GM18951 (cell line): ENCODE results near the gene DPH1.
"Not testable (repeated sequence)": the region's sequence is repeated elsewhere in the genome, so short reads cannot be mapped to it uniquely, and the experiment has no call there.

Experiments
- POLR2A ChIP-seq: IDR thresholded peaks from 4 replicates; pipeline ENCODE4 v1.6.1; 2011; ENCODE audit warnings: mild to moderate bottlenecking; ENCODE audit not compliant: insufficient read length, insufficient read depth; ENCODE audit errors: extremely low read depth
- in situ Hi-C: fragments of 300-500 bp; cut with MboI; formaldehyde crosslinking; loops from one replicate; pipeline ENCODE4 v1.12.0; 2022; ENCODE audit warnings: low sequenced_read_pairs, mixed read lengths, inconsistent platforms; ENCODE audit not compliant: unreplicated experiment

The DPH1 gene

GRCh38 chr17:2029911-2030778 is at the start of gene DPH1:
Gene DPH1 (plus strand): TSS chr17:2030153. CDS start chr17:2030170, 17 bp downstream.
- in situ Hi-C loops: loop anchor here (25.0 kb wide), 1 partner anchor 318 kb away; the partner anchor contains the start of genes TLCD2 and WDR81
- peak; percentile 66 for TF ChIP-seq POLR2A

- TF ChIP-seq POLR2A: no peak
- in situ Hi-C loops: no loop called here
Observed at GRCh38 chr17:1980665-1981250, 49.2 kb upstream of the DPH1 start.

DNA sequence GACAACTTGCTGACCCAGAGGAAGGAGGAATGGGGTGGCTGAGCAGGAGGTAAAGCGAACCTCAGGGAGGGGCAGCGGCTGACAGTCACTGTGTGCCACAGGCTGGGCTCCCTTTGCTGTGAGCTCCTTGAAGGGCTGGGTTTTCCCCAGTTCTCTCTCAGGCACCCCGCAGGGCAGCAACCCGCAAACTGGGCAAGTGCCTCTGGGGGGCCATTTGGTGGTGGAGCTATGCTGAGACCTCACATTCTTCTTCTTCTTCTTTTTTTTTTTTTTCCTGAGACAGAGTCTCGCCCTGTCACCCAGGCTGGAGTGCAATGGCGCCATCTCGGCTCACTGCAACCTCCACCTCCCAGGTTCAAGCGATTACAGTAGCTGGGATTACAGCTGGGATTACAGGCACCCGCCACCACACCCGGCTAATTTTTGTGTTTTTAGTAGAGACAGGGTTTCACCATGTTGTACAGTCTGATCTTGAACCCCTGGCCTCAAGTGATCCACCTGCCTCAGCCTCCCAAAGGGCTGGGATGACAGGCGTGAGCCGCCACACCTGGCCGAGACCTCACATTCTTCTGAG is 47.1 kb upstream of the DPH1 start:
- in situ Hi-C loops: not testable (repeated sequence)

DNA sequence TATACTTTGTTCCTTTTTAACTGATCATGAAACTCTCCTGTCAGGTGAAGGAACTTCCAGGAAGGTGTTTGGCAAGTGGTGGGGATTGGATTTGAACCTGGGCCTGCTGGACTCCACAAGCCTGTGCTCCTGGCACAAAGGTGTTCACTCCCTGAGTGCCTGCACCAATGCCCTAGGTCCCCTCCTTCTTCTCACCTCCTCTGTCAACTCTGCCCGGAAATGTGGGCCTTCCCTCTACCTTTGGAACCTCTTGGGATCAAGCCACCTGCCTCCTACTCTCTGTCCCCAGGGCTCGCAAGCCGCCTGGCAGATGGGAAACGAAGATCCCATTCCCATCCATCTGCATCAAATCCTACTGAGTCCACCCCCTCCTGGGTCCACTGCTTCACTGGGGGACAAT is 44.9 kb upstream of the DPH1 start:
- in situ Hi-C loops: no loop called here
- TF ChIP-seq POLR2A: no peak

- in situ Hi-C loops: no loop called here
- TF ChIP-seq POLR2A: no peak
Observed at GRCh38 chr17:1985686-1986085, 44.3 kb upstream of the DPH1 start.

DNA sequence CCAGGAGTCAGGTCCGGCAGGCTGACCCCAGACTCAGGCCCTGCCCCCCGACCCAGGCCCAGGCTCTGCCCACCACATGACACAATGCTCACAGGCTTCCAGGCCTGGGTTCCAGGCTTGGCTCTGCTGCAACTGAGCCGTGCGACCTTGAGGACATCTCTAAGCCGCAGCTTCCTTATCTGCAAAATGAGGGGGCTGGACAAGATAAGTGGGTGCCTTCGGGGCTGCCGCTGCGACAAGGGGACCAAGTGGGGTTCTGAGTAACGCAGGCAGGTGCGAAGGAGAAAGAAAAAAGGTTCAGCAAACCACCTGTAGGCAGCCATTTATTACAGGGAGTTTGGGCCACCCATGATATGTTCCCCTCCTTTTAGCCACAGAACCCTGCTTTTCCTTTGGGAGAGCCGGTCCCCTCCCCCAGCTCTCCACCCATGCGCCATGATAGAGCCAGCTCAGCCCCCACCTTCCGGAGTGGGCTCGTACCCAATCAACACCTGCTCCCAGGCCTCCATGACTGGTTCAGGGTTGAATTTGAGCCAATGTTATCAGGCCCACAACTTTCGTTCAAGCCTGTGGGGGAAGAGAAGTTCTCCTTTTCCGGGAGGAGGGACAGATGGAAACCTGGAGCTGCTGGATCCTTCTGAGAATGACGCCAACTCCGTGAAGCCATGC is 43.0 kb upstream of the DPH1 start:
- no peak for TF ChIP-seq POLR2A

GRCh38 chr17:1989135-1989534 is 40.8 kb upstream of the DPH1 start:
- no peak for TF ChIP-seq POLR2A
- in situ Hi-C loops: no loop called here

More for the DNA sequence above, 43.0 kb upstream of the DPH1 start:
- in situ Hi-C loops: no loop called here

DNA sequence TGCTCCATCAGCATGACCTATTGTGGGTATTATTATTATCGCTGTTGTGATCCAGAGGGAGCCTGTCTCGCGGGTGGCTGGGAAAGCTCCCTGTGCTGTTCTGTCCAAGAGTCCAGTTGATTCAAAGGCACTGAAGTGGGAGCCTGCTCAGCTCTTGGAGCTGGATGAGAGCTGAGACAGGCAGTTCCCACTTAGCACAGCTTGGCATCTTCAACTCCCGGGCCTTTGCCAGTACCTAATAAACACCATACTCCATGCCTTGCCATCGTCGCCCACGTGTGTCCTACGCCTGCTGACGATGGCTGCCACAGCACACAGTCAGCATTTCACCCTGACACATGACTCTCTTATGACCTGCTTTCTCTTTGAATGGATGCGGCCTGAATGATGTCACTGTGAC is 37.4 kb upstream of the DPH1 start:
- in situ Hi-C loops: no loop called here

GRCh38 chr17:1994707-1995106 is 35.2 kb upstream of the DPH1 start:
- in situ Hi-C loops: no loop called here
- TF ChIP-seq POLR2A: no peak

More for the DNA sequence above, 37.4 kb upstream of the DPH1 start:
- TF ChIP-seq POLR2A: no peak

DNA sequence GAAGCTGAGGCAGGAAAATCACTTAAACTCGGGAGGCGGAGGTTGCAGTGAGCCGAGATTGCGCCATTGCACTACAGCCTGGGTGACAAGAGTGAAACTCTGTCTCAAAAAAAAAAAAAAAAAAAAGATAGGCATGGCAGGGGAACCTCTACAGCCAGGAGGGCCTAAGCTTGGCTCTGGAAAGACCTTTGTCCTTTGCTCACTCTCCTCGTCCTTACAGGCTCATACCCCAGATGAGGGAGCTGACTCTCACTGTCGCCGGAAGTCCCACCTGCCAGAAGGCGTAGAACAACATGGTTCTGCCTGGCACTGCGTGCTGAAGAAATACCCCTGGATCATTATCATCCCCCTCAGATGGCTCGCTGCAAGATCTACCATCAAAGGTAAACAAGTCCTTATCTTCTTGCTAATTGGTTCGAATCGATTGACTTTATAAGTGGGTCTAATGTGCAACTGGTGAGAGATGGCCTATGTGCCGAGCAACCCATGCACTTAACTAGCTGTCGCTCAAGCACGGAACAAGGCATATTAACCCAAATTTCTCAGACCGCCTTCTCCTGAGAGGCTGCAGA is 34.5 kb upstream of the DPH1 start:
- in situ Hi-C loops: no loop called here
- no peak for TF ChIP-seq POLR2A

DNA sequence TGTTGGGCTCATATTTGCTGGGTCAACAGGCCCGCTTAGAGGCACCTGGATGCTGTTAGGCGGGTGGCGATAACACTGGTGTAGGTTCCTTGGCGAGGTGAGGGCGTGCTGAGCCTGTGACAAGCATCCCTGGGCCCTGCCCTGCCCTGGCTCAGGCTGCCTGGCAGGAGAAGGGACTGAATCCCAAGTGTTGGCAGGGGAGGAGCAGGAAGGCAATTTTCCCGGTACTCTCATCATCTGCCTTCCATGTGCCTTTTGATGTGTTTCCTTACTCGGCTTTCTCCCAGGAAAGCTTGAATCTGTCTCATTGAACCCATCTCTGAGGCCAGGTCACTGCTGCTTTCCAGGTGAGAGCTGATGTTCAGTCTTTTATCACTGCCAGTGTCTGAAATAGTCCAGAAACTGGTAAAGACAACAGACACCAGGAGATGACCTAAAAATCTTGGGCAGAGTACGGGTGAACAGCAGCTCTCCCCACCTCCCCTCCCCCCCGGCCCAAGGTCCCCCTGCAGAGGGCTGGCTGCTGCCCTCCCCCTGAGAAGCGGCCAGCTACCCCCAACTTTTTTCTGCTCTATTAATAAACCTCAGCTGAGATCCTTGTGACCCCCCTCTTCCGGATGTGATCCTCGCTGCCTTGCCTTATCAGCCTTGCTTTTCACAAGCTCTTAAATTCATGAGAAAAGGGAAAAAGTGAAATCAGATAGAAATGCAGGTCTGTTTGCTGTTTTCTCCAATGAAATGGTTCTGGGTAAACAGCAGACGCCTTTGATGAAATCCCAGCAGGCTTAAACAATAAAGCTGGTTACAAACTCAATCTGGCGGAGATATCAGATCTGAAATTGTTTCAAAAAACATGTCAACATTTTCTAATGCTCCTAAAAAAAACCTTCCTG is 33.8 kb upstream of the DPH1 start:
- TF ChIP-seq POLR2A: no peak
- in situ Hi-C loops: no loop called here

DNA sequence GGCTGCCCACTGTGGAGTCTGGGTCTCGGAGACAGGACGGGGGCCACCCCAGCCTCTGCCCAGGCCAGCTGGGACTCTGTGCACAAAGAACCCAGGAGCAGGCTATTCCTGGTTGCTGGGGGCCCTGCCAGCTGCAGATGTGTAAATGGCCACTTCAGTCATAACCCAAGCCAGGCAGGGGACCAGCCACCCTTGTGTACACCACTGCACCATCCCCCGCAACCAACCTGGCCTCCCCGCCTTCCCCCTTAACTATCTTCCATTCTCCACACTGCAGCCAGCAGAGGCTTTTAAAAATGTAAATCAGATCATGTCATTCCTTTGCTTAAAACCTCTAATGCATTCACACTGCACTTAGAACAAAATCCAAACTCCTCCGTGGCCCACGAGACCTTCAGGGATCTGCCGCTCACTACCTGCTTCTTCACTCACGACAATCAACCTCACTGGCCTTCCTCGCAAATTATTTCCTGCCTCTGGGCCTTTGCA is 33.1 kb upstream of the DPH1 start:
- in situ Hi-C loops: no loop called here
- TF ChIP-seq POLR2A: no peak
